Fibroblast of skin of back (primary cell): ENCODE measurements around the gene TARBP1.

ENCODE experiments used
- DNase-seq: peaks from one replicate; pipeline ENCODE4 v3.0.0-alpha.2; 2013

The TARBP1 gene

DNA sequence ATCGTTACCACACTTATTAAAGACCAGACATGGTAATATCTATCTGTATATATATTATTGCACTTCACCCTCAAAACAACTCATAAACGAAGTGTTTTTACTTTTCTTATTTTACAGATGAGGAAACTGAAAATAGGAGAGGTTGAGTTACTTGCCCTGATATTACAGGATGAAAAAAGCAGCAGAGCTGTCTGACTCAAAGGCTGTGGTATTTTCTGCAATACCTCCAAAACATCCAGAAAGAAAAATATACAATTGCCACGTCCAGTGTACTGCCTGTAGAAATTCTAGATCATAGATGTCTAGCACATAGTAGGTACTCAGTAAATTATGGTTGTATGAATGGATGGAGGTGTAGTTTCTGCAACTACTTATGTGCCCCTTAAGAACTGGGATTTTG, 5.2 kb upstream of the TARBP1 start:
- peak; percentile 31 for DNase-seq

DNA sequence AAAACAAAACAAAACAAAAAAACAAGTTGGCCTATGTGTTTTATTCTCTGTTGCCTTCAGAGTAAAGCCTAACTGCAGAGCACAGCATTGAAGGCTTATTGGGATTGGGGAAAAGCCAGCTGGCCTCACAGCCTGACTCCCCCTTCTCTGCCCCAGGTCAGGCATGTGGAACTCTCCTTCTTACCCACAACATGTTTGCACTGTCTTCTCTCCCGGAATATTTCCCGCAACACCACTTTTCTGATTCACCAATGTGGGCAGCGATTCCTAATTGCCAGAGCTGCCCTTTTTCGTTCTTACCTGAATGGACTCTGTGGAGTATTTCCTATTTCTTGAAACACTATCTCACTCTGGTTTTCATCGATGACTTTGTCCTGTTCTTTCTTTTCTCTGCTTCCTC, 2.8 kb upstream of the TARBP1 start:
- no peak for DNase-seq

DNA sequence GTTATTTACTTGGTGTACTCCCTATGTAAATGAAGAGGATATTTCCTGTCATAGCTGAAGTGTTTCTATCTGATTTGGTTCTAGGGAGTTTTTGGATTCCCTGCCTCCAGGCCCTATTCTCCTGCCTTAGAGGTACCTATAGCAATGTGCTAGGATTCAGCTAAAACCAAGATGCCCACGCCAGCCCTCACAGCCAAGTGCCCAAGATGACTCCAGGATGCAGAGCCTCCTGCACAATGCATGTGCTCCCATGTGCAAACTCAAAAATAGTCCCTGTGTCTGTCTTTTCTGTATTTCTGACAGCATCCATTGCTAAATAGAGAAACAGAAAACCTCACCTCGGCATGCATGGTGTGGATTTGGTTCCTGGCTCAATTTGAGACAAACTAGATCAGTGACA, 887 bp upstream of the TARBP1 start:
- DNase-seq, result no peak

DNA sequence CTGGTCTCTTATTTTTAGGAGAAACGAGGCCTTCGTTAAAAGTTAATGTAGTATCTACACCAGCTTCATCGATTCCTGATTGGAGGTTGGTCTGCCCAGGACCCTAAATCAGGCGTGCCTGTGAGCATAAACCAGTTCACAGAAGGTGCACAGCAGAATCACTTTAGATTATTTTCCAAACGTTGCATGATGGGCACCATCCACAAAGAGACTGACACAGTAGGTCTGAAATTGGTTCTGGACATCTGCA, 256 bp upstream of the TARBP1 start:
- DNase-seq, result no peak

DNA sequence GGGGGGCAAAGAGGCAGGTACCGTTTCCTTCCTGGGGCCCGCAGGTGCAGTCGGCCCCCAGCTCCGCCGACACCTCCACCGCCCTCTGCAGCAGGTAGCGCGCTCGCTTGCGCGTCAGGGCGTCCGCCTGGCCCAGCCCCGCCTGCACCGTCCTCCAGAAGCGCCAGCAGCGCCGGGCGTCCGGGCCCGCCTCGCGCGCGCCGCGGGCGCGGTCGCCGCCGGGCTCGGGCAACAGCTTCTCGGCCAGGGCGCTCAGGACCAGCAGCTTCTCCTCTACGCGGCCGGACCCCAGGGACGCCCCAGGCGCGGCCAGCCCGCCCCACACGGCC, 863 bp downstream of the TARBP1 start:
- no peak for DNase-seq

DNA sequence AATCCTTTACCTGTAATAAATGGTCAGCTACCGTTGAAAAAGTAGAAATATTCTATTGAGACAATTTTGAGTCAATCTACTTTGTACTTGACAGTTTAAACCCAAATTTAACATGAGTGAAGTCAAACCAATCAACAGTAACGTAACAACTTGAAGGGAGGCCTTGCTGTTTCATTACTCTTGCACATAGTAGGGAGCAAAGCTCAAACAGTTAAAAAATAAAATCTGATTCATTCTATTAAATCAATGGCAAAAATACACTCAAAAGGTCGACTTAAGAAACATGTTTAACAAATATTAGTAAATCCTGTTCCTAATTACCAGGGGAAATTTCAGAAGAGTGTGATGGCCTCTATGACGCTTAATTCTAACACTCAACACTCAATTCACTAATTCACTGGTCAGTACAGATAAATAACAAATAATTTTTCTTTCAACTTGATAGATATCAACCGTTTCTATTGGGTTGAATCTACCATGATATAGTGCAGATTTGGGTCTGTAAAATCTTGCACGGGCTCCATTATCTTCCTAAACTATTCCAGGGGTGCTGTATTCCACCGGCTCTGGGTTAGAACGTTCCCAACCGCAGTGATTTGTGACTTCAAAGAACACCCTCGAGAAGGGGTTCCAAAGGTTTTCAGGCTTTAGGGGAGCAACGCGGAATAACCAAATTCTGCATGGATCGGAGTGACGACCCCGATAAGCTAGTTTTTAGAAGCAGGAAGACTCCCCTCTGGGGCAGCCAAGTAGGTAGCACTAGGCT, 1.4 kb downstream of the TARBP1 start:
- no peak for DNase-seq

DNA sequence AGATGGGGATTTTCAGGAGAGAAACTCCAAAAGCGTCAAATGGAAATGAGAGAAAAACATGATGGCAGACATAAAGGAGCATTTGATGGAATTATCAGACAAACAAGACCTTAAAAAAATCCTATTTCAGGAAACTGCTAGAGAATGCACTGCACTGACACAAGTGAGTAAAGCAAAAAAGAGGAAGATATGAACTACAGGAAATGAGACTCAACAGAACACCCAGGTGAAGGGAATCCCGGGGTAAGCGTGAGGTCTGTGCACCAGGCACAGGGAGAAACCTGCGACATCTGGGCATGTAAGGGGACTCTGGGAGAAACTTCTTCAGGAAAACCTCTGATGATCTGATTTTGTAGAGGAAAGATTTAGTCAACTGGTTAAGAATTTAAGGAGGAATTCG, 2.8 kb downstream of the TARBP1 start:
- DNase-seq, result no peak

DNA sequence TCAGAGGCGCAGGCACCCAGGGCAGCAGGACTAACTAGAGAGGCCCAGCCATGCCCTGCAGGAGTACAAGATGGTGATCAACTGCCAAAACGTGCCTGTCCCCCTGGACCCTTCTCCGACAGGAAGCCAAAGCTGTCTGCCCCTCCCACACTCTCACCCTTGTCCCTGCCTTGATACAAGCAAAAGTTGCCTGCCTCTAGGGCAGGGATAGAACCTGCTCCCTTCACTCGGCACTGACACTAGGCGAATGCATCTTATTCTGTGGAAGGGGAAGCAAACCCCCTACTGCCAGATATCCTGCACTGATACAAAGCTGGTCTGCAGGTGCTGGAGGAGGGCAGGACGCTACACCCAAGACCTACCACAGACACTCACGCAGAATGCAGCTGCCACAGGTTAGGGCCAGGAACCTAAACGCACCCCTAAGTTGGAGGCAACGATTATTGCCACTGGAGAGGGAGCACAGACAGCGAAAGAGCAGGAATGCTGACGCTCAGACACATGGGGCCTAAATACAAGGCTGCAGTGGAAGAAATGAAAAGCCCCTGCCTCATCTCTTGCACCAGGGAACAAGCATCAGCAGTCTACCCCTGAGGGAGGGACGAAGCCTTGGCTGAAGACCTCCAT, 3.7 kb downstream of the TARBP1 start:
- no peak for DNase-seq

DNA sequence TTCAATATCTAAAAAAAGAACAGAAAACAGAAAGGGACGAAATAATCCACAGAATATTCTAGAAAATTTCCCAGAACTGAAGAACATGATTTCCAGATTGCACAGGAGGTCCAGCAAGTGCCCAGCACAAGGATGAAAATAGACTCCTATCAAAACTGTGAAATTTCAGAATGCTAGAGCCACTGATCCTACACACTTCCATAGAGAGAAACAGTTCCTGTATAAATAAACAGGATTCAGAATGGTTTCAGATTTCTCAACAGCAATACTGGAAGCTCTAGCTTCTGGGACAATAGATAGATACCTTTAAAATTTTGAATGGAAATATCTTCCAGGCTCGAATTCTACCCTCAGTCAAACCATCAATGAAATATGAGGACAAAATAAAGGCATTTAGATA, 4.6 kb downstream of the TARBP1 start:
- DNase-seq, result no peak

DNA sequence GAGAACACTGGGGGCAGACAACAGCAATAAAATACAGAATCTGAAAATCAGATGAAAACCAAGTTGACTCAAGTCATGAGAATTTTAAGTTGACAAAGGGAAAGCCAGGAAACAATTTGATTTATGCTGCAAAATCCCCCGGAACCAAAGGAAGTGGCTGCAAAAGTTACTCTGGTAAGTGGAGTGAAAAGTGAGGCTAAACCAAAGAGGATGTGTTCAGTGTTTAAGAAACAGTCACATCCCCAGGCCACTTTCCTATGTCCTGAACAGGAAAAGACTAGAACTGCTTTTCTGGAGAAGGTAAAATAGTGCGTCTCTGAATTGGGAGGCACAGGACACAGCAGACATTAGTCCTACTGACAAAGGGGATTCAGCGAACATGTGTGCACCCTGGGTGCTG, 5.9 kb downstream of the TARBP1 start:
- no peak for DNase-seq

DNA sequence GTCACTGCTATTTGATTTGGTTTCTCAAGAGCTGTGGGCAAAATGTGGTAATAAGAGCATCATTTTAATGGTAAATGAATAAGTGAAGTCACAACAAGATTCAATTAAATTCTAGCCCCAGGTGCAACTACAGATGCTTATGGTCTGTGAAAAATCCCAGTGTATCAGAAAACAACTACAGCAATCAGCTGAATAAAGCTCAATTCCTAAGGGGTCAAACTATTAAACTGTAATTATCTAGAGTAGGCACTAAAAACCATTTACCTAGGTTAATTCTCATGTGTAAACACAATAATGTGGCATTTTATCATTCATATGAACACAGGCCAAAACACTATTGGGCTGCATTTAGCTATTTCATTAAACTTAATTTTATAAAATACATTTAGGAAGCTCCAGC, 9.6 kb downstream of the TARBP1 start:
- no peak for DNase-seq

DNA sequence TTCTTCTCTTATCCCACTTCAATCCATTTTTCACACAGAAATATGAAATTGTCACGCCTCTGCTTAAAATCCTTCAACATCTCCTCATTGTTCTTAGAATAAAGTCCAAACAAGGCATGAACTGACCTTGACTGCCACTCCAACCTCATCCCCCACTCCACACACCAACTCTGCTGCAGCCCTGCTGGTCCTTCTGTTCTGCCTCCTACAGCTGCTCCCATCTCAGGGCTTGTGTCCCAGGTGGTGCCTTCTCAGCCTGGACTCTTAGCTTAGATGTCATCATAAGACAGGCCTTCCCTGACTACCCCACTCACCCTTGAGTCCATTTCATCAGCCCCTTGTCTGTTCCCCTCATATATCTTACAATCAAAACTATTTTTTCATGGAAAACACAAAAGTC, 10.4 kb downstream of the TARBP1 start:
- DNase-seq, result no peak

DNA sequence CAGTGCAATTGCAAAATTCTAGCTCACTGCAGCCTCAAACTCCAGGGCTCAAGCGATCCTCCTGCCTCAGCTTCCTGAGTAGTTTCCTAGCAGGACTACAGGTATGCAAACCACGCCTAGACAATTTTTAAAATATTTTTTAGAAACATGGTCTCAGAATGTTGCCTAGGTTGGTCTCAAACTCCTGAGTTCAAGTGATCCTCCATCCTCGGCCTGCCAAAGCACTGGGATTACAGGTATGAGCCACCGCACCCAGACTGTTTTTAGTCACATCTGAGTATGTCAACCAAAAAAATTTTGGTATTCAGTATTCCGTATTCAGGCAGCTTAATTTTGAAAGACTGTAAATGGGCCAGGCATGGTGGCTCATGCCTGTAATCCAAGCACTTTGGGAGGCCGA, 11.2 kb downstream of the TARBP1 start:
- DNase-seq, result no peak

DNA sequence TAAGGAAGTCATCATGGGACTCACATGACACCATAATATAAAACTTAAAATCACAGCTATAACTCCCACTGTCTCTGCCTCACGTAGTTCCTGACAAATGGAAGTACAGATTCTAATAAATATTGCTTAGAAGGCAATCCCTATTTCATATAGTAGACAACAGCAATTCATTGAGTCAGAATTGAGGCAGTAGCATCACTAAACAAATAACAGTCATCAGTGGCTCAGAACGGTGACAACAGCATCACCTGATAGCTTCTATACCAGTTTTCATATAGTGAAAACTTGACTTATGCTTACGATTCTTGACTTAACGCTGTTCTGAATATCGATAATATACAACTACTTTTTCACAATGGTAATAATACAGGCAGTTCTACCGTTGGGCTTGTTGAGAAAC, 12.0 kb downstream of the TARBP1 start:
- DNase-seq, result no peak

DNA sequence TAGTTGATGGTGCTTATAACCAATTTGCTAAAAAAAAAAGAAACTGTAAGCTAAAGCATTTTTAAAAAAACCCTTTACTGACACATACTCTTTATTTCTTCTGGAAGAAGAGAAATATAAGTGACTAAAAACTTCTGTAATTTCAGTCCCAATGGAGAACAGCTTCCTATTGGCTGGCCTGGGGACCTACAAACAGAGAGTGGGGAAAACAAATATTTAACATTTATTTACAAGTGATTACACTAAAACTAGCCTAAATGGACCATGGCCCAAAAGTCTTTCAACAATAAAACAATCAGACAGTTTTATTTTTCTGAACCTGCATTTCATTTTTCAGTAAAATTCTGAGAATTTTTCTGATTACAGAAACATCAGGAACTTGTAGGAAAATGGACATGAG, 15.2 kb downstream of the TARBP1 start:
- no peak for DNase-seq

DNA sequence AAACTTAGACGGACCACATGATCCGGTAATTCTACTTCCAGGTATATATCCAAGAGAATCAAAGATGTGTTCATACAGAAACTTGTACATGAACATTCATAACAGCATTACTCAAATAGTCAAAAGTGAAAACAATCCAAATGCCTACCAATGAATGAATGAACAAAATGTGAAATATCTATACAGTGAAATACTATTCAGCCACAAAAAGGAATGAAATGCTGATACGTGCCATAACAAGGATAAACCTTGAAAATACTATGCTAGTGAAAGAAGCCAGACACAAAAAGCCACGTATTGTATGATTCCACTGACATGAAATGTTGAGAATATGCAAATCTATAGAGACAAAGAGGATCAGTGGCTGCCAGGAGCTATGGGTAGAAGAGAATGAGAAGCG, 18.3 kb downstream of the TARBP1 start:
- DNase-seq, result no peak

DNA sequence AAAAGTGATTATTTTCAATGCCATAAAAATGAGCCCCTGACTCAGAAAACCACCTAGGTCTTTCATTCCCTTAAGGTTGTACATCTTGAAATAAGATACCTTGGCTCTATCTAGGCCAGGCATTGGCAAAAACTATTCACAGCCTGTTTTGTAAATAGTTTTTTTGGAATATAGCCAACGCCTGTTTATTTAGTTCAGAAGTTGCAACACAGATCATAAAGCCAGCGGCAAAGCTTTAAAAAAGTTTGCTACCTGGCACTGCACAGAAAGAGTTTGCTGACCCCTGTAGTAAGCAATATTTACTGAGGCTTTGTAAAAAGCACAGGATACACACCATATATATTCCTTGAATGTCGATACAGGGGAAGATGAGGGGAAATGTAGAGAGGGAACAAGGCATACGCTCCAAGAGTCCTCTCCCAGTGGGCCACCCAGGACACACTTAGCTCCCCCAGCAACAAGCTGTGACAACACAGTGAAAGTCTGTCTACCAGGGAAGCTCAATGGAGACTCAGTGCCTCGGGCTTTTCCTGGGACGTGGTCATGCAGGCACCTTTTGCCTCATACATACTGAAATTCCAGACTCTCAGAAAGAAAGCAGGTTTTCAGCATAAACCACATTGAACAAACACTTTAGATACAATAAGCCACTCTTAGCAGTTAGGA, 20.5 kb downstream of the TARBP1 start:
- no peak for DNase-seq

DNA sequence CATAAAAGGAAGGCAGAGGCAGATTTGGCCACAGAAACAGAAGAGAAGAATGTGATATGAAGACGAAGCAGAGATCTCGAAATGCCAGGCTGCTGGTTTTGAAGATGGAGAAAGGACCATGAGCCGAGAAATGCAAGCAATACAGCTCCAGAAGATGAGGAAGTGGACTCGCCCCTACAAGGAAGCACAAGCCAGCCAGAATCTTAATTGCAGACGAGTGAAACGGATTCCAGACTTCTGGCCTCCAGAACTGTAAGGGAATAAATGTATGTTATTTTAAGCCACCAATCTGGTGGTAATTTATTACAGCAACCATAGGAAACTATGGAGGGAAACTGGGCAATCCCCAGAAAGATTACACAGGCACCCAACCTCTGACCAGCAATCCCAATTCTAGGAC, 24.1 kb downstream of the TARBP1 start:
- DNase-seq, result no peak

DNA sequence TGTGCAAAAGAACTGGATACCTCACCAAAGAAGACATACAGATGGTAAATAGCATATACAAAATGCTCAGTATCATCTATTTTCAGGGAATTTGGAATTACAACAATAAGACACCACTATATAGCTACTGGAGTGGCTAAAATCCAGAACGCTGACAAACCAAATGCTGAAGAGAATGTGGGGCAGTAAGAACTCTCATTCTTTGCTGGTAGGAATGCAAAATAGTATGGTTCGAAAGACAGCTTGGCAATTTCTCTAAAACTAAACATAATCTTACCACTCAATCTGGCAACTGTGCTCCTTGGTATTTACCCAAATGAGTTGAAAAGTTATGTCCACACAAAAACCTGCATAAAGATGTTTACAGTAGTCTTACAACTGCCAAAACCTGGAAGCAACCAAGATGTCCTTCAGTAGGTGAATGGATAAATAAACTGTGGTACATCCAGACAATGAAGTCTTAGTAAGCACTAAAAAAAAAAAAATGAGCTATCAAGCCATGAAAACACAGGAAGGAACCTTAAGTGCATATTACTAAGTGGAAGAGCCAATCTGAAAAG, 26.5 kb downstream of the TARBP1 start:
- DNase-seq, result no peak

DNA sequence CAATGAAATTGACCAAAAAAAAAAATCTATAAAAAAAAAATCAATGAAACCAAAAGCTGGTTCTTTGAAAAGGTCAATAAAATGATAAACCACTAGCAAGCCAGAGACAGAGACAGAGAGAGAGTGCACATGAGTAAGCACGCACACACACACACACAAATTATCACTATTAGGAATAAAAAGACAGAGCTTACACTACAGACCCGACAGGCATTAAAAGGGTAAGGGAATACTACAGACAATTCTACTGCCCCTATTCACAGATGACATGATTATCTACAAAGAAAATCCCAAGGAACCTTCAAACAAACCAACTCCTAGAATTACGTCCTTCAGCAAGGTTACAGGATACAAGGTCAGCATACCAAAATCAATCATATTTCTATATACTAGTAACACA, 38.6 kb downstream of the TARBP1 start:
- no peak for DNase-seq

DNA sequence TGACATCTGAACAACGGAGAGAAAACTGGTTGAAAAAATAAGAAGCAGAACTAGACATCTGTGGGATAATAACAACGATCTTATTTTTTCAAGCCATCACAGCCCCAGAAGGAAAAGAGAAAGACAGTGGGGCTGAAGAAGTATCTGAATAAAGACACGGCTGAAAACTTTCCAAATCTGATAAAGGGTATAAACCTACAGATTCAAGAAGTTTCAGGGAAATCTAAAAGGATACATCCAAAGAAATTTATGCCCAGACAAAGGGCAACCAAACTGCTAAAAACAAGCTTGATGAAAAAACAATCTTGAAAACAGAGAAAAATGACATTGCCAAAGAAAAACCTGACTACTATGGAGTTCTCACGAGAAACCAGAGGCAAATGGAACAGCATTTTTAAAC, 40.4 kb downstream of the TARBP1 start:
- no peak for DNase-seq

DNA sequence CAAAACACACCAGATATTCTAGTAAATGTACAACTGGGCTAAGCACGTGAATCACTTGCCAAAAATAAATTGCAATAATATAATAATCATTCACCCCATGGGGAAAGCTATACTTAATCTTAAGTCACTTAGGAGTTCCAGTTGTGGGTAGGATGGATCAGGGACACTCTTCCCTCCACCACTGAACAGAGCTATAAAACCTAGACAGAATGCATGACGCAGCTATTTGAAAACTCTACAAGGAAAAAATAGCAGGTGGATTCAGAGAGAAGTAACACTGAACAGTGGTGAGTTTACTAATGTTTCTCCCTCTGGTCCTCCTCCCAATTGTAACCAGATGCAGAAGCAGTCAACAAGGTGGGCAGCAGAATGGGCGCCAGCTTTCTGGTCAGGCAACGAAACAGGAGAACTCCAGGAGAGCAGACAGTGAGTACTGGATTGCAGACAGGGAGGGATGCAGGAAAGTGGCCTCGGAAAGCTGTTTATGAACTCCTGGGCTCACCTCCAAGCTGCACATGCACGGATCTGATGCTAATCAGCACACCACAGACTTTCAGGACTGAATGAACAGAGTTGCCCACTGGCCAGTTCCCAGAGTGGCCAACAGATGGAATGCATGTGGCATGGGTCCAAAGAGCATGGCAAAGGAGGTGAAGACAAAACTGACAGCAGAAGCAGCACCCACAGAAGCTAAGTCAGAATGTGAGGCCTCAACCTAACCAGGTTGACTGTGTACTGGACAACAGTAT, 41.4 kb downstream of the TARBP1 start:
- no peak for DNase-seq

DNA sequence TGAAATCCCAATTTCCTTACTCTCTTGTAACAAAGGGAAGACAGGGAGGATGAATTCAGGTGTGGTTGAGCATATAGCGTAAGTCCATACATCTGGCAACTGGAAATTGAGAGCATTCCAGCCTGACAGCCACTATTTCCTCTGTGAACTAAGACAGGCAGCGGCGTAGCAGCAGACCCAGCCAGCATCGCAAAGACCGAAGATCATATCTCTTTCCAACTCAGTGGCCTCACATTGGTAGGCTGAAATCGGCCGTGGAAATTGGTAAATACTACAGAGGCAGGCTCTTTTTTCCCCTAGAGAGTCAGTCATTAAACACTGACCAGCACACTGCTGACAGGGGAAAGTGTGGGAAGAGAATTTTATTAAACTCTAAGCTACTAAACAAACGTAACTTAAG, 43.4 kb downstream of the TARBP1 start:
- no peak for DNase-seq

DNA sequence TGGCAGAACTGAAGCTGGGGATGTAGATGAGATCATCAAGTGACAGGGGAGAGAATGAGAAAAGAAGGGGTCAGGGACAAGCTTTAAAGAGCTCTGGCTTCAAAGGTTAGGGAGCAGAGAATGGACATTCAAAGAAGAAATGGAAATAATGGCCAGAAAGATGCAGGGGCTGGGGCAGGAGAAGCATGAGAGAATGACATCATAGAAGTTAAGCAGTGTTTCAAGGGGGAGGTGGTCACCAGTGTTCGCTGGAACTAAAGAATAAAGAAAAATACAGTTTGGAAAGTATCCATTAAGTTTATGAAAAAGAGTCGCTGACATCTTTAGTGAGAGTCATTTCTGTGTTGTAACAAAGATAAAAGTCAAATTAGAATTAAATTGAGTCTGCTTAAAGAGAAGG, 44.3 kb downstream of the TARBP1 start:
- no peak for DNase-seq
